Thymus (tissue), 11 donors: Measurements from ENCODE around the gene STARD3. TPM values are rescaled to one million over a fixed set of nuclear protein-coding genes. Genes with fewer than 3 reads are reported as not detected.

Source experiments
- DNase-seq, 9 donors: peaks; one replicate each; pipeline ENCODE4 v3.0.0-alpha.2; 2013; ENCODE audit warnings: low spot score in 9 of 9, low read depth in 6 of 9, missing footprints in 1 of 9
- H3K27ac ChIP-seq, 2 donors: one replicate each; pipeline ENCODE4 v1.5.1; 2013; ENCODE audit warnings: control low read depth in 1 of 2, low read depth in 1 of 2, low read length in 1 of 2, mild to moderate bottlenecking in 1 of 2, moderate library complexity in 1 of 2
- H3K27me3 ChIP-seq, 2 donors: one replicate each; pipeline ENCODE4 v1.5.1; 2013; ENCODE audit warnings: low read length in 1 of 2; ENCODE audit not compliant: control insufficient read depth in 2 of 2, insufficient read depth in 1 of 2
- H3K36me3 ChIP-seq, 2 donors: one replicate each; pipeline ENCODE4 v1.5.1; 2013; ENCODE audit warnings: low read length in 1 of 2, mild to moderate bottlenecking in 1 of 2, moderate library complexity in 1 of 2; ENCODE audit not compliant: control insufficient read depth in 2 of 2, insufficient read depth in 2 of 2
- H3K4me1 ChIP-seq, 2 donors: one replicate each; pipeline ENCODE4 v1.5.1; 2013; ENCODE audit warnings: low read length in 2 of 2; ENCODE audit not compliant: control insufficient read depth in 2 of 2, insufficient read depth in 2 of 2
- H3K4me3 ChIP-seq, 2 donors: one replicate each; pipeline ENCODE4 v1.5.1; 2013; ENCODE audit warnings: low read length in 2 of 2, control low read depth in 1 of 2, mild to moderate bottlenecking in 1 of 2
- H3K9me3 ChIP-seq, 2 donors: one replicate each; pipeline ENCODE4 v1.5.1; 2013; ENCODE audit warnings: low read length in 1 of 2, mild to moderate bottlenecking in 1 of 2; ENCODE audit not compliant: control insufficient read depth in 2 of 2, insufficient read depth in 1 of 2
- WGBS: extraction: QIAGEN DNeasy Blood & Tissue Kit; methylation state at CpG from one replicate; pipeline ENCODE4 v1.1.7; 2013; 5-methylcytosine and 5-hydroxymethylcytosine counted together
- polyA plus RNA-seq: library from polyadenylated mRNA; stranded (reverse); fragments of 200-250 nt; gene quantifications from one replicate; pipeline ENCODE4 v1.2.3, GENCODE V29; 2013
- total RNA-seq: library from RNA; stranded (reverse); fragments of 120-200 nt; gene quantifications from one replicate; pipeline ENCODE4 v1.2.4, GENCODE V29; 2013
- donor health status: healthy.

STARD3 gene
- total and polyA plus RNA-seq, 2 donors: 15.1 to 113 TPM

DNA sequence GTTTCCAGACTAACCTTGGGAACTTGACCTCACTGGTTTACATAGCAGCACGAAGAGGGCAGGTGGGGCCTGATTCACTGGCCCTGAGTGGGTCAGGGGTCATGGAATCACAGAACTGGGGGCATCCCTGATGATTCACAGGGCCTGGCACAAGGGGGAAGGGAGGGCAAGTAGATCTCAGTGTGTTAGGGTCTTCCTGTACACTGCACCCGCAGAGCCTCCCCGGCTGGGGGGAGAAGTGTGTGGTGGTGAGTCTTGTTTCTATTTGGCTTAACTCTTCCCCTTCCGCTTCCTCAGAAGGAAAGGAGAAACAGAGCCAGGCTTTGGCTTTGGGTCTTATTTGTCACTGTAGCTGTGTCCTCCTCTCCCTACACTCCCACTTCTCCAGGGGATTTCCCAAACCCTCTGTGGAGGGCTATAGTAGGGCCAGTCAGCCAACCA lies 3.7 kb downstream of the STARD3 start:
- no peaks in the 10 kb centered on the region for H3K27me3 ChIP-seq
- H3K9me3 ChIP-seq: peaks cover 0 to 2% of the 10 kb centered on the region in 2 donors
- WGBS: 51% methylated on average over 4 of the region's 4 CpGs
- H3K4me3 ChIP-seq: no peak overlapping the region
- H3K27ac ChIP-seq: no peak overlapping the region
- H3K4me1 ChIP-seq: peaks cover 21 to 53% of the 10 kb centered on the region in 2 donors
- peaks cover 0 to 3% of the 10 kb centered on the region in 2 donors for H3K36me3 ChIP-seq
- DNase-seq: no peak

DNA sequence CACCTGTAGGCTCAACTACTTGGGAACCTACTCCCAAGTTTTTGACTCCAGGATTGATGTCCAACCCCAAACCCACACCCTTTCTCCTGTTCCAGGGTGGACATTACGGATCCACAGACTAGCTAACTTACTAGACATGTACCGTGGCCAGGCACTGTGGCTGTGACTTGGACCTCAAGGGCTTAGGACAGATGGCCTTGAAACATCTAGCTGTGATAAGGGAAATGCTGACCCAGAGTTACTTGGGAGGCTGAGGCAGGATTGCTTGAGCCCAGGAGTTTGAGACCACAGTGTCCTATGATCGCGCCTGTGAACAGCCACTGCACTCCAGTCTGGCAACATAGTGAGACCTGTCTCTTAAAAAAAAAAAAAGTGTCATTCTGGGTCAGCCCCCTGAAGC lies 4.2 kb downstream of the STARD3 start:
- peaks cover 0 to 2% of the 10 kb centered on the region in 2 donors for H3K9me3 ChIP-seq
- H3K27me3 ChIP-seq: no peaks in the 10 kb centered on the region
- no peak for DNase-seq
- no peak overlapping the region for H3K27ac ChIP-seq
- WGBS: 99% methylated on average over 4 of the region's 4 CpGs
- peaks cover 20 to 48% of the 10 kb centered on the region in 2 donors for H3K4me1 ChIP-seq
- peaks cover 0 to 3% of the 10 kb centered on the region in 2 donors for H3K36me3 ChIP-seq
- H3K4me3 ChIP-seq: no peak overlapping the region

DNA sequence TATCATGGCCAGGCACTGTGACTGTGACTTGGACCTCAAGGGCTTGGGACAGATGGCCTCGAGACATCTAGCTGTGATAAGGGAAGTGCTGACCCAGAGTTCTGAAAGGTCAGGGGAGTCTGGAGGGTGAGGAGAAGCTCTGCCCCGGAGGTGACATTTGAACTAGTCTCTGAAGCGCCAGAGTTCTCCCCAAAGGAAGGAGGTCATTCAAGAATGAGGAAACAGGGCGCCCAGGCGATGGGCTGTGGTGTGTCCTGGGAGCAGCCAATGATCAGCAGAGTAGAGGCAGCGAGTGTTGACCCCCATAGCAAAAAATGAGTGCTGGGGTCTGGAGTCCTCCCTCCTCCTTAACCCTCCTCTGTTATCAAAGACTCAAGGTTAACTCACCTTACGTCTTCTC lies 4.9 kb downstream of the STARD3 start:
- peaks cover 14 to 40% of the 10 kb centered on the region in 2 donors for H3K4me1 ChIP-seq

DNA sequence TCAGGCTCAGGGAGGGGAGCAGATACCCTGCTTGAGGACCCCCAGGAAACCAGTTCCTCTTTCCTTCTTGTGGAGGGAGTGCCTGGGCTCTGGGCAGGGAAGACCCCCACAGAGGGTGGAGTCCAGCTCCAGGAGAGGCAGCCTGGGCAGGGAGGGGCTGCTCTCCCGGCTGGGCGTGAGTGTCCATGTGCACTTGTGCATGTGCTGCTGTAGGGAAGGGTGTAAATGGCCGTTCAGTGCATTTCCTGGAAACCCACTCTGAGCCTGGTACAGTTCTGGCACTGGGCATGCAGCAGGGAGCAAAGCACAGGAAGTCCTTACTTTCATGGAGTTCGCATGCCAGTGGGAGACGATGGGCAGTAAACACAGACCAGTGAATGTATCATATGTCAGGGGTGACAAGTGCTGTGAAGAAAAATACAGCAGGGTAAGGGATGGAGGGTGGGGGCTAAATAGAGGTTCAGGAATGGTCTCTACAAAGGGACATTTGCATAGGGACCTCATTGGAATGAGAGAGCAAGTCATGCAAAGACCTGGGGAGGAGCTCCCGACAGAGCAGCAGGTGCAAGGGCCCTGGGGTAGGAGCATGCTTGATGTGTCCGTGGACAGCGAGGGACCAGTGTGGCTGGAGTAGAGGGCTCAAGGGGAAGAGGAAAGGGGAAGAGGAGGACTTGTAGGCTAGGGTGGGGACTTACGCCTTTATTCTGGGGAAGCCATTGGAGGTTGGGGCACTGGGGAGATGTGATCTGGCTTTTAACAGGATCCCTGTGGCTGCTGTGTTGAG lies 5.5 kb downstream of the STARD3 start:
- peaks cover 3 to 4% of the 10 kb centered on the region in 2 donors for H3K36me3 ChIP-seq
- no peaks in the 10 kb centered on the region for H3K9me3 ChIP-seq
- no peak overlapping the region for H3K27ac ChIP-seq
- no peaks in the 10 kb centered on the region for H3K27me3 ChIP-seq
- DNase-seq: no peak
- no peak overlapping the region for H3K4me3 ChIP-seq
- peaks cover 14 to 40% of the 10 kb centered on the region in 2 donors for H3K4me1 ChIP-seq
- 96% methylated on average over 9 of the region's 9 CpGs for WGBS

More for the DNA sequence above, 4.9 kb downstream of the STARD3 start:
- Histone ChIP-seq H3K4me3 (no peak overlapping the region), H3K36me3 (peaks cover 0 to 3% of the 10 kb centered on the region in 2 donors), H3K9me3 (no peaks in the 10 kb centered on the region), H3K27me3 (no peaks in the 10 kb centered on the region), H3K27ac (no peak overlapping the region)
- whole genome bisulfite sequencing: 87% methylated on average over 7 of the region's 7 CpGs
- DNase-seq: no peak

DNA sequence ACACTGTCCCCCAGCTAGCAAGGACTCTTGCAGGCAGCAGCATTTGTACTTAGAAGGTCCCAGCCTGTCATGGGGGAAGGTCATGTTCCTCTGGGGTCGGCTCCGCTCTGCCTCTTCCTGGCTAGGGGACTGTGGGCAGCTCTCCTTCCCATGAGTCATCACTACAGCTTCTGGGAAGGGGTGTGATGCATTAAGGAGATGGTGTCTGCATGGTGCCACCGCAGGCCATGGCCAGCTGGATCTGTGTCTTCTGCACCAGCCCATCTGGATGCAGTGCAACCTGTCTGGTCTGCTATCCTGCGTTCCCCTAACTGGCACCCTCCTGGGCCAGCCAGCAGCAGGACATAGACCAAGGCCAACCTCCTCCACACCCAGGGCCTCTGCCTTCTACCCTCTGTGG lies 6.3 kb downstream of the STARD3 start:
- 90% methylated on average over 4 of the region's 4 CpGs for WGBS
- Histone ChIP-seq H3K27ac (no peak overlapping the region), H3K4me3 (no peak overlapping the region), H3K9me3 (no peaks in the 10 kb centered on the region), H3K36me3 (peaks cover 3 to 4% of the 10 kb centered on the region in 2 donors), H3K27me3 (no peaks in the 10 kb centered on the region), H3K4me1 (peaks cover 7 to 33% of the 10 kb centered on the region in 2 donors)
- DNase-seq: no peak

DNA sequence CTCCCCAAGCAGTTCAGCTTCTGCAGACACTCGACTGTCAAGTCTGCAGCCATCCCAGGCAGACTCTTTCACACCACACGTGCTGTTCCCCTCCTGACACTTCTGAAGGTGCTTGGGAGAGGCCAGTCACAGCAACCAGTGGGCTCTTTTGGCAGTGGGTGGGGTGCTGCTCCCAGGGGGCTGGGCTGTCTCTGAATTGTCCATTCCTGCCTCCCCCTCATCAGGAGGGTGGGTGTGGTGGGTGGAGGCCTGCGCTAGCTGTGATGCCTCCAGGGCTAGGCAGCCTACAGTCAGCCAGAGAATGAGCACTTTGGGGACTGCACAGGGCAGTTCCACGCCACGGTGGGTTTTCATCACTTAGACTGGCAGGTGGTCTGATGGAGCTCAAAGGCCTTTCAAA lies 10.3 kb downstream of the STARD3 start:
- no peak for DNase-seq
- H3K4me1 ChIP-seq: peaks cover 0 to 3% of the 10 kb centered on the region in 2 donors
- no peaks in the 10 kb centered on the region for H3K9me3 ChIP-seq
- H3K27ac ChIP-seq: no peak overlapping the region
- 96% methylated on average over 5 of the region's 5 CpGs for WGBS
- H3K36me3 ChIP-seq: peaks cover 0 to 17% of the 10 kb centered on the region in 2 donors
- H3K27me3 ChIP-seq: no peaks in the 10 kb centered on the region
- no peak overlapping the region for H3K4me3 ChIP-seq

DNA sequence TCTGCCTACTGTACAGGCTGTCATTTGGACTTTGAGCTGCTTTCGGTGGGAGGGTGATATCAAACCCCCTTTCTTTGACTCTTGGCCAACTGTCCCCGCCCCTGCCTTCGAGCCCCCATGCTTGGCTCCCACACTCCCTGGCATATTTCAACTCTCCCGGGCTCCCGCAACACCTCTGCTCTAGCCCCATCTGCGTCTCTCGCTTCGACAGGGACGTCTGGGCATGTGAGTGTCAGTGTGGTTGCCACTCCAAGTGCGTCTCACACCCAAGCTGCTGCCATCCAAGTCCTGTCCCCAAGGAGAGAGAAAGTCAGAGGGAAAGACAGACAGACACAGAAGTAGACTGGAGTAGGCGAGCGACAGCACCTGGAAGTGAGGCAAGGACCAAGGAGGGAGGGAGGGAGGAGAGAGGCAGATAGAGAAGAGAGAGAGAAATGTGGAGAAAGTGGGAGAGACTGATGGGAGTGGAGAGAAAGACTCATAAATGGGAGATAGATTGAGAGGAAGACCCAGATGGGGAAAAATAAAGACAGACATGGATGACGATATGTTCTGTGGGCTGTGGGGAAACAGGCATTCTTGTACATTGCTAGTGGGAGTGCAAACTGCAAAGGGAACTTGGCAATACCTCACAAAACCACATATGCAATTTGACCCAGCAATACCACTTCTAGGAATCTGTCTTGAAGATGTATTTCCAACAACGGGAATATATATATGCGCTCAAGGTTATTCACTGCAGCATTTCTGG lies 11.8 kb downstream of the STARD3 start:
- Histone ChIP-seq H3K27me3 (no peaks in the 10 kb centered on the region), H3K9me3 (no peaks in the 10 kb centered on the region), H3K4me1 (peaks cover 0 to 3% of the 10 kb centered on the region in 2 donors), H3K36me3 (peaks cover 0 to 22% of the 10 kb centered on the region in 2 donors), H3K4me3 (no peak overlapping the region), H3K27ac (no peak overlapping the region)
- WGBS: 95% methylated on average over 15 of the region's 15 CpGs
- no peak for DNase-seq

DNA sequence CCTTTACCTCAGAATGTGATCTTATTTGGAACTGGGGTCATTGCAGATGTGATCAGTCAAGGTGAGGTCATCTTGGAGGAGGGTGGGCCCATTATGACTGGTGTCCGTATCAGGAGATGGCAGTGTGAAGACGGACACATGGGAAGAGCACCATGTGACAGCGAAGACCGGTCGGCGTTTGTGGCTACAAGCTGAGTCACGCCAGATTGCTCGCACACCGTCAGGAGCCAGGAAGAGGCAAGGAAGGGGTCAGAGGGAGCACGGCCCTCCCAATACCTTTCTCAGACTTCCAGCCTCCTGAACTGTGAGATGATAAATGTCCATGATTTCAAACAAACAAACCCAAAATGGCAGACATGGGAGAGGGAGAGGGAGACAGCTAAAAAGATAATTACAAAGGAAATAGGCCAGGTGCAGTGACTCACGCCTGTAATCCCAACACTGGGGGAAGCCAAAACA lies 13.2 kb downstream of the STARD3 start:
- no peak for DNase-seq
- Histone ChIP-seq H3K4me3 (no peak overlapping the region), H3K9me3 (no peaks in the 10 kb centered on the region), H3K36me3 (peaks cover 8 to 22% of the 10 kb centered on the region in 2 donors), H3K27ac (no peak overlapping the region), H3K4me1 (peaks cover 0 to 5% of the 10 kb centered on the region in 2 donors), H3K27me3 (no peaks in the 10 kb centered on the region)
- 98% methylated on average over 11 of the region's 11 CpGs for WGBS
